ENCODE data around the gene LRRTM1. TPM values are rescaled to one million over a fixed set of nuclear protein-coding genes. Genes with fewer than 3 reads are reported as not detected.

The LRRTM1 gene
- total RNA-seq, 1 experiment from 2014 or later: not detected

DNA sequence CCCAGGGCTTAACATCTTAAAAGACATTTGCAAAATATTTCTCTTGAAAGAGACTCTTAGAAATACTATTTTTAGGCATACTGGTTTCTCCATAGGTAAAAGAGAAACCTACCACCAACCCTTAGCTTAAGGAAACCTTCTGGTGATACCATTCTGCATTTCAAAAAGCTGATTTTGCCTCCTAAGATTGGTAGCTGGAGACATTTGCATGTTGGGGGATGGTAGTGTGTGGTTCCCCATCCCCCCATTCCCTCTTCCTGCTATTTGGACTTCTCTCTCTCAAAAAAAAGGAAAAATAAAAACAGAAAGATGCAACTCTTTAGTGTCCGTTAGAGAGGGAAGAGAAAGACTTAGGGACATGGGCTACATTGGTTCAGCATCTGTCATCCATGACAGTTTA lies 4.2 kb downstream of the LRRTM1 start:
- no peak overlapping the region for H3K27ac ChIP-seq (ENCODE audit: low read depth, low read length)
- H3K4me1 ChIP-seq (ENCODE audit: control insufficient read depth in 1 of 2, insufficient read depth in 2 of 2, low read length in 2 of 2): no peaks in the 10 kb centered on the region
- H3K4me2 ChIP-seq (ENCODE audit: low read length): no peak overlapping the region
- intact Hi-C loops (cut with micrococcal nuclease): no loop called here
- POLR2A ChIA-PET: no interaction called here
- H3K4me3 ChIP-seq (replicated peaks in 1 of 2; ENCODE audit: low read depth in 1 of 2, low read length in 2 of 2): no peak overlapping the region
- H2AFZ ChIP-seq (ENCODE audit: low read depth, low read length, poor library complexity, severe bottlenecking): no peak overlapping the region
- no TSS peak for BruUV-seq (replicated peaks)
- H3K36me3 ChIP-seq (ENCODE audit: control insufficient read depth in 1 of 2, insufficient read depth in 2 of 2, low read length in 2 of 2): no peaks in the 10 kb centered on the region
- H3K79me2 ChIP-seq (ENCODE audit: insufficient read depth, low read length): no peaks in the 10 kb centered on the region
- no peak for DNase-seq (ENCODE audit: low read depth, low spot score)
- H4K20me1 ChIP-seq (ENCODE audit: insufficient read depth): no peaks in the 10 kb centered on the region
- RAD21 ChIA-PET (ENCODE audit: low non-redundant PET in 1 of 2, low total read pairs in 2 of 2, uncharacterized antibody in 2 of 2, unreplicated experiment in 2 of 2): no interaction called here
- H3K9me3 ChIP-seq (ENCODE audit: control insufficient read depth in 1 of 2, insufficient read depth in 1 of 2, low read depth in 1 of 2, low read length in 2 of 2): peaks cover 3 to 7% of the 10 kb centered on the region in 2 experiments; a peak in 2 of 4 replicates
- TF ChIP-seq EZH2phosphoT487 (IDR thresholded peaks at IDR 0.05; ENCODE audit: borderline replicate concordance): no peak
- no peak for TF ChIP-seq RAD21 (IDR thresholded peaks at IDR 0.05; ENCODE audit: low read depth)
- TF ChIP-seq FOSL1 (IDR thresholded peaks at IDR 0.05; ENCODE audit: low read depth): no peak
- TF ChIP-seq, protein P1, sequence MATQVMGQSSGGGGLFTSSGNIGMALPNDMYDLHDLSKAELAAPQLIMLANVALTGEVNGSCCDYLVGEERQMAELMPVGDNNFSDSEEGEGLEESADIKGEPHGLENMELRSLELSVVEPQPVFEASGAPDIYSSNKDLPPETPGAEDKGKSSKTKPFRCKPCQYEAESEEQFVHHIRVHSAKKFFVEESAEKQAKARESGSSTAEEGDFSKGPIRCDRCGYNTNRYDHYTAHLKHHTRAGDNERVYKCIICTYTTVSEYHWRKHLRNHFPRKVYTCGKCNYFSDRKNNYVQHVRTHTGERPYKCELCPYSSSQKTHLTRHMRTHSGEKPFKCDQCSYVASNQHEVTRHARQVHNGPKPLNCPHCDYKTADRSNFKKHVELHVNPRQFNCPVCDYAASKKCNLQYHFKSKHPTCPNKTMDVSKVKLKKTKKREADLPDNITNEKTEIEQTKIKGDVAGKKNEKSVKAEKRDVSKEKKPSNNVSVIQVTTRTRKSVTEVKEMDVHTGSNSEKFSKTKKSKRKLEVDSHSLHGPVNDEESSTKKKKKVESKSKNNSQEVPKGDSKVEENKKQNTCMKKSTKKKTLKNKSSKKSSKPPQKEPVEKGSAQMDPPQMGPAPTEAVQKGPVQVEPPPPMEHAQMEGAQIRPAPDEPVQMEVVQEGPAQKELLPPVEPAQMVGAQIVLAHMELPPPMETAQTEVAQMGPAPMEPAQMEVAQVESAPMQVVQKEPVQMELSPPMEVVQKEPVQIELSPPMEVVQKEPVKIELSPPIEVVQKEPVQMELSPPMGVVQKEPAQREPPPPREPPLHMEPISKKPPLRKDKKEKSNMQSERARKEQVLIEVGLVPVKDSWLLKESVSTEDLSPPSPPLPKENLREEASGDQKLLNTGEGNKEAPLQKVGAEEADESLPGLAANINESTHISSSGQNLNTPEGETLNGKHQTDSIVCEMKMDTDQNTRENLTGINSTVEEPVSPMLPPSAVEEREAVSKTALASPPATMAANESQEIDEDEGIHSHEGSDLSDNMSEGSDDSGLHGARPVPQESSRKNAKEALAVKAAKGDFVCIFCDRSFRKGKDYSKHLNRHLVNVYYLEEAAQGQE (IDR thresholded peaks at IDR 0.05; ENCODE audit: low read depth): no peak
- TF ChIP-seq EZH2 (IDR thresholded peaks at IDR 0.05): no peak
- TF ChIP-seq, protein P2, sequence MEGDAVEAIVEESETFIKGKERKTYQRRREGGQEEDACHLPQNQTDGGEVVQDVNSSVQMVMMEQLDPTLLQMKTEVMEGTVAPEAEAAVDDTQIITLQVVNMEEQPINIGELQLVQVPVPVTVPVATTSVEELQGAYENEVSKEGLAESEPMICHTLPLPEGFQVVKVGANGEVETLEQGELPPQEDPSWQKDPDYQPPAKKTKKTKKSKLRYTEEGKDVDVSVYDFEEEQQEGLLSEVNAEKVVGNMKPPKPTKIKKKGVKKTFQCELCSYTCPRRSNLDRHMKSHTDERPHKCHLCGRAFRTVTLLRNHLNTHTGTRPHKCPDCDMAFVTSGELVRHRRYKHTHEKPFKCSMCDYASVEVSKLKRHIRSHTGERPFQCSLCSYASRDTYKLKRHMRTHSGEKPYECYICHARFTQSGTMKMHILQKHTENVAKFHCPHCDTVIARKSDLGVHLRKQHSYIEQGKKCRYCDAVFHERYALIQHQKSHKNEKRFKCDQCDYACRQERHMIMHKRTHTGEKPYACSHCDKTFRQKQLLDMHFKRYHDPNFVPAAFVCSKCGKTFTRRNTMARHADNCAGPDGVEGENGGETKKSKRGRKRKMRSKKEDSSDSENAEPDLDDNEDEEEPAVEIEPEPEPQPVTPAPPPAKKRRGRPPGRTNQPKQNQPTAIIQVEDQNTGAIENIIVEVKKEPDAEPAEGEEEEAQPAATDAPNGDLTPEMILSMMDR (IDR thresholded peaks at IDR 0.05 in 2 of 3, conservative IDR thresholded peaks at IDR 0.05 in 1 of 3; ENCODE audit: borderline replicate concordance in 1 of 3, insufficient read depth in 1 of 3, low read depth in 2 of 3, low read length in 2 of 3): no peak
- TF ChIP-seq, protein P3, sequence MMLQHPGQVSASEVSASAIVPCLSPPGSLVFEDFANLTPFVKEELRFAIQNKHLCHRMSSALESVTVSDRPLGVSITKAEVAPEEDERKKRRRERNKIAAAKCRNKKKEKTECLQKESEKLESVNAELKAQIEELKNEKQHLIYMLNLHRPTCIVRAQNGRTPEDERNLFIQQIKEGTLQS (IDR thresholded peaks at IDR 0.05): no peak
- TF ChIP-seq, protein P4, sequence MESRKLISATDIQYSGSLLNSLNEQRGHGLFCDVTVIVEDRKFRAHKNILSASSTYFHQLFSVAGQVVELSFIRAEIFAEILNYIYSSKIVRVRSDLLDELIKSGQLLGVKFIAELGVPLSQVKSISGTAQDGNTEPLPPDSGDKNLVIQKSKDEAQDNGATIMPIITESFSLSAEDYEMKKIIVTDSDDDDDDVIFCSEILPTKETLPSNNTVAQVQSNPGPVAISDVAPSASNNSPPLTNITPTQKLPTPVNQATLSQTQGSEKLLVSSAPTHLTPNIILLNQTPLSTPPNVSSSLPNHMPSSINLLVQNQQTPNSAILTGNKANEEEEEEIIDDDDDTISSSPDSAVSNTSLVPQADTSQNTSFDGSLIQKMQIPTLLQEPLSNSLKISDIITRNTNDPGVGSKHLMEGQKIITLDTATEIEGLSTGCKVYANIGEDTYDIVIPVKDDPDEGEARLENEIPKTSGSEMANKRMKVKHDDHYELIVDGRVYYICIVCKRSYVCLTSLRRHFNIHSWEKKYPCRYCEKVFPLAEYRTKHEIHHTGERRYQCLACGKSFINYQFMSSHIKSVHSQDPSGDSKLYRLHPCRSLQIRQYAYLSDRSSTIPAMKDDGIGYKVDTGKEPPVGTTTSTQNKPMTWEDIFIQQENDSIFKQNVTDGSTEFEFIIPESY (IDR thresholded peaks at IDR 0.05; ENCODE audit: extremely low read depth, insufficient replicate concordance, low read length): no peak
- no peak for TF ChIP-seq SIN3A (IDR thresholded peaks at IDR 0.05; ENCODE audit: low read depth)
- TF ChIP-seq TCF7L2 (IDR thresholded peaks at IDR 0.05; ENCODE audit: borderline replicate concordance, extremely low read depth, insufficient read depth, insufficient read length): no peak
- no peak for TF ChIP-seq POLR2A (IDR thresholded peaks at IDR 0.05; ENCODE audit: borderline replicate concordance, extremely low read depth, insufficient read depth, insufficient read length)
- TF ChIP-seq ZFX (IDR thresholded peaks at IDR 0.05): no peak
- no peaks in the 10 kb centered on the region for H3K27me3 ChIP-seq (ENCODE audit: insufficient read depth, low read length)
- no peak overlapping the region for H3K9ac ChIP-seq (ENCODE audit: low read length)
- CTCF ChIA-PET: no interaction called here
- H3K9me2 ChIP-seq (ENCODE audit: insufficient read depth): no peaks in the 10 kb centered on the region
- ATAC-seq: no peak
